GM19467 (cell line): ENCODE measurements around the gene COL23A1.
"Not testable (repeated sequence)": the region's sequence is repeated elsewhere in the genome, so short reads cannot be mapped to it uniquely, and the experiment has no call there.

Experiments
- ATAC-seq: cut with Tn5 transposase; IDR thresholded peaks from one replicate; pipeline ENCODE4 v1.9.1; 2021; ENCODE audit warnings: mild to moderate bottlenecking, moderate library complexity; ENCODE audit not compliant: unreplicated experiment

COL23A1 gene

GRCh38 chr5:178383919-178384815, 206.0 kb downstream of the COL23A1 start:
- ATAC-seq: no peak

GRCh38 chr5:178383301-178383918, 206.8 kb downstream of the COL23A1 start:
- ATAC-seq: no peak

GRCh38 chr5:178382754-178383164, 207.4 kb downstream of the COL23A1 start:
- ATAC-seq: no peak

GRCh38 chr5:178381921-178382695, 208.1 kb downstream of the COL23A1 start:
- no peak for ATAC-seq

GRCh38 chr5:178381206-178381605, 209.0 kb downstream of the COL23A1 start:
- ATAC-seq: no peak

GRCh38 chr5:178380541-178381074, 209.6 kb downstream of the COL23A1 start:
- ATAC-seq: no peak

GRCh38 chr5:178380086-178380485, 210.1 kb downstream of the COL23A1 start:
- no peak for ATAC-seq

- no peak for ATAC-seq
Measured at GRCh38 chr5:178378527-178379484, 211.4 kb downstream of the COL23A1 start.

- no peak for ATAC-seq
Measured at GRCh38 chr5:178377583-178378270, 212.5 kb downstream of the COL23A1 start.

GRCh38 chr5:178376921-178377582, 213.1 kb downstream of the COL23A1 start:
- no peak for ATAC-seq

GRCh38 chr5:178375348-178375747, 214.8 kb downstream of the COL23A1 start:
- no peak for ATAC-seq

- no peak for ATAC-seq
Measured at GRCh38 chr5:178373711-178374110, 216.5 kb downstream of the COL23A1 start.

GRCh38 chr5:178372142-178372571, 218.0 kb downstream of the COL23A1 start:
- no peak for ATAC-seq

GRCh38 chr5:178371362-178372111, 218.7 kb downstream of the COL23A1 start:
- no peak for ATAC-seq

GRCh38 chr5:178370102-178370501, 220.1 kb downstream of the COL23A1 start:
- ATAC-seq: no peak

- not testable (repeated sequence) for ATAC-seq
Measured at GRCh38 chr5:178369469-178369868, 220.7 kb downstream of the COL23A1 start.

GRCh38 chr5:178368716-178369300, 221.4 kb downstream of the COL23A1 start:
- ATAC-seq: no peak

GRCh38 chr5:178368274-178368673, 221.9 kb downstream of the COL23A1 start:
- no peak for ATAC-seq
